Glutamatergic neuron (in vitro differentiated cells): ENCODE data around the gene NR2C2AP. TPM values are rescaled to one million over a fixed set of nuclear protein-coding genes. Genes with fewer than 3 reads are reported as not detected.

Experiments used
- DNase-seq: peaks from one replicate; pipeline ENCODE4 v3.0.0; 2022
- H3K27ac Mint-ChIP-seq: one replicate; pipeline ENCODE4 v1.8.0; 2020; ENCODE audit warnings: mild to moderate bottlenecking, mixed read lengths, inconsistent platforms; ENCODE audit not compliant: unreplicated experiment
- H3K27me3 Mint-ChIP-seq: one replicate; pipeline ENCODE4 v1.8.0; 2020; ENCODE audit warnings: mild to moderate bottlenecking, moderate library complexity, mixed read lengths, inconsistent platforms; ENCODE audit not compliant: unreplicated experiment
- H3K36me3 Mint-ChIP-seq: one replicate; pipeline ENCODE4 v1.8.0; 2020; ENCODE audit warnings: mild to moderate bottlenecking, mixed read lengths, inconsistent platforms; ENCODE audit not compliant: unreplicated experiment
- H3K4me1 Mint-ChIP-seq: one replicate; pipeline ENCODE4 v1.8.0; 2020; ENCODE audit warnings: mild to moderate bottlenecking, low read depth, mixed read lengths, inconsistent platforms; ENCODE audit not compliant: unreplicated experiment
- H3K4me3 Mint-ChIP-seq: one replicate; pipeline ENCODE4 v1.8.0; 2020; ENCODE audit warnings: mild to moderate bottlenecking, mixed read lengths, inconsistent platforms; ENCODE audit not compliant: unreplicated experiment
- H3K9me3 Mint-ChIP-seq: one replicate; pipeline ENCODE4 v1.8.0; 2020; ENCODE audit warnings: mild to moderate bottlenecking, moderate library complexity, mixed read lengths, inconsistent platforms; ENCODE audit not compliant: unreplicated experiment
- total RNA-seq: library from RNA; stranded (reverse); fragmentation: NEBNext Ultra II Directional; extraction: Animal tissue kit (Norgen Biotek cat#: 25700); gene quantifications from one replicate; pipeline ENCODE4 v1.2.1, GENCODE V29; 2021; ENCODE audit not compliant: unreplicated experiment
- TF ChIP-seq, protein P1 (sequence below): fragments of 200-600 bp; sonication (generic); IDR thresholded peaks from one replicate; pipeline ENCODE4 v1.5.0; 2021; ENCODE audit not compliant: partially characterized antibody, unreplicated experiment

NR2C2AP gene
- total RNA-seq, 1 donor from 2014 or later, result 5.5 TPM

DNA sequence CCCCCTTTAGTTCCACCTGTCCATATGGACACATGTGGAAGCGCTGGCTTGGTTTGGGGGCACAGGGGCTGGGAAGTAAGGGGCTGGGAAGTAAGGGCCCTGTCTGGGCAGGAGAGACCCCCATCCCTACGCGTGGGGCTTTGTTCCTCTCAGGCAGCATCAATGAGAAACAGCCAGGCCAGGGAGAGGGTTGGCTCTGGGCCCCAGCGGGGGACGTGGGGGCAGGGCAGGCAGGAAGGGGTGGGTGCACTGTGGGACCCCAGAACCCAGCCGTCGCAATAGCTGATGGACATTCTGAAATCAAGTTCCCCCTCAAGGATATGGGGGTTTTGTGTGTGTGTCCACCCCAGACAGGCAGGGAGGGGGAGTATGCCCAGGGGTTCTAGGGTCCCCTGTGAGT lies 9.7 kb upstream of the NR2C2AP start:
- H3K27ac Mint-ChIP-seq, result peak overlapping the region; percentile 84
- H3K4me1 Mint-ChIP-seq, result peaks cover 22% of the 10 kb centered on the region
- H3K27me3 Mint-ChIP-seq, result peaks cover 16% of the 10 kb centered on the region
- H3K36me3 Mint-ChIP-seq, result peaks cover 4% of the 10 kb centered on the region
- DNase-seq, result peak; percentile 40
- peaks cover 5% of the 10 kb centered on the region for H3K9me3 Mint-ChIP-seq
- TF ChIP-seq, protein P1, sequence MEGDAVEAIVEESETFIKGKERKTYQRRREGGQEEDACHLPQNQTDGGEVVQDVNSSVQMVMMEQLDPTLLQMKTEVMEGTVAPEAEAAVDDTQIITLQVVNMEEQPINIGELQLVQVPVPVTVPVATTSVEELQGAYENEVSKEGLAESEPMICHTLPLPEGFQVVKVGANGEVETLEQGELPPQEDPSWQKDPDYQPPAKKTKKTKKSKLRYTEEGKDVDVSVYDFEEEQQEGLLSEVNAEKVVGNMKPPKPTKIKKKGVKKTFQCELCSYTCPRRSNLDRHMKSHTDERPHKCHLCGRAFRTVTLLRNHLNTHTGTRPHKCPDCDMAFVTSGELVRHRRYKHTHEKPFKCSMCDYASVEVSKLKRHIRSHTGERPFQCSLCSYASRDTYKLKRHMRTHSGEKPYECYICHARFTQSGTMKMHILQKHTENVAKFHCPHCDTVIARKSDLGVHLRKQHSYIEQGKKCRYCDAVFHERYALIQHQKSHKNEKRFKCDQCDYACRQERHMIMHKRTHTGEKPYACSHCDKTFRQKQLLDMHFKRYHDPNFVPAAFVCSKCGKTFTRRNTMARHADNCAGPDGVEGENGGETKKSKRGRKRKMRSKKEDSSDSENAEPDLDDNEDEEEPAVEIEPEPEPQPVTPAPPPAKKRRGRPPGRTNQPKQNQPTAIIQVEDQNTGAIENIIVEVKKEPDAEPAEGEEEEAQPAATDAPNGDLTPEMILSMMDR, result no peak
- H3K4me3 Mint-ChIP-seq, result peak overlapping the region; percentile 89

DNA sequence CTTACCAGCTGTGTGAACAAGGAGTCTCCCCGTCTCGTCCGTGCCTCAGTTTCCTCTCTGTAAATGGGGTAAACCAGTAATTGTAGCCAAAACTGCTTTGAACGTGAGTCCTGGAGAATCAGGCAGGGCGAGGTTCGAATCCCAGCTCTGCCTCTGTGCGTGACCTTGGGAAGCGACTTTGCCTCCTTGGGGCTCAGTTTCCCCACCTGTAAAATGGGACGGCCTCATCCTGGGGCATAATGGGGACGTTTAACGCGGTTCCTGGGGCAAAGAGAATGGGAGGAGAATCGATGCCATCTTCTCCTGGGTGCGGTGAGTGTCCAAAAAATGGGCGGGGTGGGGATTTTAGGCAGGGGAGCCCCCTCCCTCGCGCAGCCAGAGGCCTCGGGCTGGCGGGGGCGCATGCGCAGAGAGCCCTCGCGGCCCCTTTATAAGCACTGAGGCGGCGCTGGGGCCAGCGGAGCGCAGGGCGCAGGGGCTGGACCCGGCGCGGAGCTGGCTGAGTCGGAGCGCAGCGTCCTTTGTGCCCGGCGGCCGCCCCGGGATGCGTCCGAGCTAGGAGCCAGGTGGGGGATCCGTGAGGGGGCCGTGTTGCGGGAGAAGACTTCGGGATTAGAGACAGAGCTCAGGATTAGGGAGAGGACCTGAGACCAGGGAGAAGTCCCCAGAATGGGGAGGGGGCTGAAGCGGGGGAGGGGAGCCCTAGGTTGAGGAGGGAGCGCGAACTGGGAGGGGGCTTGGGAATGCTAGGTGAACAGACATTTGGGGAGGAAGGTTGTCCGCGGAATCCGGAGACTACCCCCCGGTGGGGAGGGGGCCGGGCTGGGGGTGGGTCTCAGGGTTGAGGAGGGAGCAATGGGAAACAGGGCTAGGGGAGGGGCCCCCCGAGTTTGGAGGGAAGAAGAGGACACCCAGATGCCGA lies 8.5 kb upstream of the NR2C2AP start, which contains the start of gene NCAN:
TSS of gene NCAN (plus strand) at position 460 of the 922 bp plus-strand sequence. CDS start 4,996 bp downstream, outside the sequence.
- Mint-ChIP-seq H3K4me3 (peak within 1 kb of the TSS; percentile 89), H3K27ac (peak within 1 kb of the TSS; percentile 84), H3K36me3 (peaks cover 4% of the 10 kb centered on the region), H3K27me3 (peaks cover 22% of the 10 kb centered on the region), H3K4me1 (peaks cover 32% of the 10 kb centered on the region), H3K9me3 (peaks cover 9% of the 10 kb centered on the region)
- DNase-seq, result peak; percentile 82
- TF ChIP-seq, protein P1, result no peak

DNA sequence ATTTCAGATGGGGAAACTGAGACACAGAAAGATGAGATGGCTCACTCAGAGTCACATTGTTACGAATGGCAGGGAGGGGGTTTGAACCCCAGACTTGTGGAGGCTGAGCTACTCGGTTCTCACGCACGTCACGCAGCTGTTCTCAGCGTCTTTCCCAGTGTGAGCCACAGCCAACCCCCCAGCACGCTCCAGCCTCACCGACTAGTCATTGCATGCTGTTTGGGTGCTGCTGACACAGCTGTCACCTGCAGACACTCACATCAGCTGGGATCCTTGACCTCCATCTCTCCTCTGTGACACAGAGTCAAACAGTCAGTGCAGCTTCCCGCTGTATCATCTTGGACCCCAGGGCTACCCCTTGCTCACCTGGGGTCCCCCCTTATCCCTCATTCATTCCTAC lies 6.2 kb upstream of the NR2C2AP start:
- H3K27me3 Mint-ChIP-seq, result peaks cover 24% of the 10 kb centered on the region
- H3K36me3 Mint-ChIP-seq, result peaks cover 2% of the 10 kb centered on the region
- H3K27ac Mint-ChIP-seq, result no peak overlapping the region
- H3K4me3 Mint-ChIP-seq, result no peak overlapping the region
- peaks cover 9% of the 10 kb centered on the region for H3K9me3 Mint-ChIP-seq
- DNase-seq, result no peak
- peaks cover 29% of the 10 kb centered on the region for H3K4me1 Mint-ChIP-seq
- TF ChIP-seq, protein P1, result no peak

DNA sequence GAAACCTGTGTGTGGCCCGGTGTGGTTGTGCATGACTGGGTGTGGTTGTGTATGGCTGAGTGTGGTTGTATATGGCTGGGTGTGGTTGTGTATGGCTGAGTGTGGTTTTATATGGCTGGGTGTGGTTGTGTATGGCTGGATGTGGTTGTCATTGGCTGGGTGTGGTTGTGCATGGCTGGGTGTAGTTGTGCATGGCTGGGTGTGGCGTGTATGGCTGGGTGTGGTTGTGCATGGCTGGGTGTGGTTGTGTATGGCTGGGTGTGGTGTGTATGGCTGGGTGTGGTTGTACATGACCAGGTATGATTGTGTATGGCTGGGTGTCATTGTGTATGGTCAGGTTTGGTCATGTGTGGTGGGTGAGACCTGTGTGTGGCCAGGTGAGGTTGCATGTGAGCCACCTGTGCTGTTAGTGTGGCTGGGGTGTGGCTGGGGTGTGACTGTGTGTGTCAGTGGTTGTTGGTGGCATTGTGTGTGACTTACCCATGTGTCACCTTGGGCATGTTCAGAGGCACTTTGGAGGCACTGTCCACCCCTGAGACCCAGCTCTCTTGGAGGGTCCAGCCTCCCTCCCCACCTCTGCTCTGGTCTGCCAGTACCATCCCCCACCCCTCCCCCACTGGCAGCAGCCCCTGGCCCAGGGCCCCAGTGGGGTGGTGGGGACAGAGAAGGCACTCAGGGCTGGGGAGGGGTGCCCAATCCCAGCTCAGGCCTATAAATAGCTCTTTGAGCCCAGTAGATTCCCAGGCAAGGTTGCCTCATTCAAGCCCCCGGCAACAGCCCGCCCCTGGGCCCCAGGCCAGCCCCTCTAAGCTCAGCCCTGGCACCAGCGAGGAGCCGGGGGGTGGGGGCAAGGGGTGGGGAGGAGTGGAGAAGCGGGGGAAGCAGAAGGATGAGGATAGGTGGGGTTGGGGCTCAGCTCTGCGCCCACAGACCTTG lies 4.7 kb upstream of the NR2C2AP start:
- Mint-ChIP-seq H3K4me3 (peak overlapping the region; percentile 59), H3K9me3 (peaks cover 9% of the 10 kb centered on the region), H3K36me3 (no peaks in the 10 kb centered on the region), H3K4me1 (peaks cover 17% of the 10 kb centered on the region), H3K27me3 (peaks cover 24% of the 10 kb centered on the region), H3K27ac (no peak overlapping the region)
- no peak for DNase-seq
- TF ChIP-seq, protein P1, result no peak
